Activated T-helper 1 cell treated with anti-CD3 and anti-CD28 coated beads, Interleukin-12 subunit alpha, Interleukin-12 subunit beta, Interleukin-2, Interleukin-4 antibody, amounts not matched to agents 30 ng/mL and 10 ng/mL and 1 ng/mL, durations not matched to agents 14 hours and 24 hours and 36 hours (primary cell): ENCODE measurements around the gene TRPV4. TPM values are rescaled to one million over a fixed set of nuclear protein-coding genes. Genes with fewer than 3 reads are reported as not detected.

Experiments used
- DNase-seq: peaks from one replicate; pipeline ENCODE4 v3.0.0; 2021; ENCODE audit warnings: low spot score
- H3K27ac Mint-ChIP-seq: one replicate; pipeline ENCODE4 v1.8.0; 2021; ENCODE audit warnings: mild to moderate bottlenecking, mixed read lengths
- H3K27me3 Mint-ChIP-seq: one replicate; pipeline ENCODE4 v1.8.0; 2022; ENCODE audit warnings: mild to moderate bottlenecking, moderate library complexity, mixed read lengths; ENCODE audit not compliant: insufficient read depth
- H3K36me3 Mint-ChIP-seq: one replicate; pipeline ENCODE4 v1.8.0; 2021; ENCODE audit warnings: low read depth, mixed read lengths
- H3K4me1 Mint-ChIP-seq: one replicate; pipeline ENCODE4 v1.8.0; 2021; ENCODE audit warnings: low read depth, mixed read lengths
- H3K4me3 Mint-ChIP-seq: one replicate; pipeline ENCODE4 v1.8.0; 2021; ENCODE audit warnings: mild to moderate bottlenecking, moderate library complexity, mixed read lengths
- H3K9me3 Mint-ChIP-seq: one replicate; pipeline ENCODE4 v1.8.0; 2021; ENCODE audit warnings: mixed read lengths
- intact Hi-C: fragments of 100-400 bp; cut with micrococcal nuclease; formaldehyde crosslinking; loops from one replicate; pipeline ENCODE4 v1.15.1; 2024
- total RNA-seq: library from RNA; stranded (reverse); gene quantifications from 2 replicates; pipeline ENCODE4 v1.2.3, GENCODE V29; 2022

TRPV4 gene
- total RNA-seq, 1 donor from 2014 or later = not detected

- Mint-ChIP-seq H3K9me3 (no peaks in the 10 kb centered on the region), H3K36me3 (no peaks in the 10 kb centered on the region), H3K27ac (no peak overlapping the region), H3K4me3 (no peak overlapping the region), H3K27me3 (peaks cover 8% of the 10 kb centered on the region), H3K4me1 (peaks cover 5% of the 10 kb centered on the region)
- no peak for DNase-seq
- intact Hi-C loops = no loop called here
Observed at GRCh38 chr12:109772622-109773321, 60.4 kb downstream of the TRPV4 start.

GRCh38 chr12:109771746-109772621, 61.2 kb downstream of the TRPV4 start:
- DNase-seq = no peak
- no peaks in the 10 kb centered on the region for H3K36me3 Mint-ChIP-seq
- H3K27ac Mint-ChIP-seq = no peak overlapping the region
- H3K27me3 Mint-ChIP-seq = peaks cover 8% of the 10 kb centered on the region
- H3K4me3 Mint-ChIP-seq = no peak overlapping the region
- no peaks in the 10 kb centered on the region for H3K9me3 Mint-ChIP-seq
- H3K4me1 Mint-ChIP-seq = no peaks in the 10 kb centered on the region
- intact Hi-C loops = no loop called here

- no peak overlapping the region for H3K27ac Mint-ChIP-seq
- H3K4me3 Mint-ChIP-seq = no peak overlapping the region
- intact Hi-C loops = no loop called here
- H3K36me3 Mint-ChIP-seq = no peaks in the 10 kb centered on the region
- no peaks in the 10 kb centered on the region for H3K9me3 Mint-ChIP-seq
- DNase-seq = no peak
- no peaks in the 10 kb centered on the region for H3K4me1 Mint-ChIP-seq
- H3K27me3 Mint-ChIP-seq = peaks cover 8% of the 10 kb centered on the region
Observed at GRCh38 chr12:109770861-109771670, 62.1 kb downstream of the TRPV4 start.

DNA sequence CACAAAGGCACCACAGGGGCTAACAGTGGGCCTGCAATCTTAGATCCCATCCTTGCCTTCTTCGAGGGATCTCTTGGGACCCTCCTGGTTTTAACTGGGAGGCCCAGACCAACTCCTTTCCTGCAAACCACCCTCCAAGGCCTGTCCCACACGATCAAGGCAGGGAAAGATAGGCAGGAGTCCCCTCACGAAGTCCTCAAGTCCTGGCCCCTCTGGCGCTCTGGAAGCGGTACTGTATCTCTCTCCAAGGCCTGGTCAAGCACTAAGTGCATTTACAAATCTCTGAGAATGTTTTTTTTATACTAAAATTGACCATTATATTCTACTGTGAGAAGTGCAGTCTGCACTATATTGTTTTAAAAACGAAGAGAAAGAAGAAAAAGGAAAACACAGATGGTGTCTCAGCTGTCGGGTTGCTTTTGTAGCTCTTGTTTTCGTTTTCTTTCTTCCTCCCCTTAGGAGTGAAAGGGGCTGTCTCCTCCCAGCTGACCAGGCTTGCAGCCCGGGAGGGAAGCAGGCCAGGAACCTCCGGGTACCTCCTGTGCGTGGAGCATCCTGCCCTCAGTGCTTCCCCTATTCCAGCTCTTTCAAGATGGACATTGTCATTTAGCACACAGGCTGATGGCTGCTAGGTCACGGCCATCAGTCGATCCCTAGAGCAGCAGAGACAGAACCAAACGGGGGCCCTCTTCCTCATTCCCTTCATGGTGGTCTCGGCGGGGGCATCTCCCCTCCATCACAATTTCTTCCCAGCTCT, 62.9 kb downstream of the TRPV4 start:
- H3K27me3 Mint-ChIP-seq = peaks cover 8% of the 10 kb centered on the region
- H3K4me3 Mint-ChIP-seq = no peak overlapping the region
- intact Hi-C loops = no loop called here
- no peak for DNase-seq
- H3K36me3 Mint-ChIP-seq = no peaks in the 10 kb centered on the region
- no peaks in the 10 kb centered on the region for H3K9me3 Mint-ChIP-seq
- H3K4me1 Mint-ChIP-seq = no peaks in the 10 kb centered on the region
- no peak overlapping the region for H3K27ac Mint-ChIP-seq

- DNase-seq = no peak
- no peaks in the 10 kb centered on the region for H3K36me3 Mint-ChIP-seq
- H3K27ac Mint-ChIP-seq = no peak overlapping the region
- intact Hi-C loops = no loop called here
- no peaks in the 10 kb centered on the region for H3K9me3 Mint-ChIP-seq
- no peaks in the 10 kb centered on the region for H3K4me1 Mint-ChIP-seq
- no peak overlapping the region for H3K4me3 Mint-ChIP-seq
- H3K27me3 Mint-ChIP-seq = peaks cover 8% of the 10 kb centered on the region
Observed at GRCh38 chr12:109768901-109769670, 64.1 kb downstream of the TRPV4 start.

DNA sequence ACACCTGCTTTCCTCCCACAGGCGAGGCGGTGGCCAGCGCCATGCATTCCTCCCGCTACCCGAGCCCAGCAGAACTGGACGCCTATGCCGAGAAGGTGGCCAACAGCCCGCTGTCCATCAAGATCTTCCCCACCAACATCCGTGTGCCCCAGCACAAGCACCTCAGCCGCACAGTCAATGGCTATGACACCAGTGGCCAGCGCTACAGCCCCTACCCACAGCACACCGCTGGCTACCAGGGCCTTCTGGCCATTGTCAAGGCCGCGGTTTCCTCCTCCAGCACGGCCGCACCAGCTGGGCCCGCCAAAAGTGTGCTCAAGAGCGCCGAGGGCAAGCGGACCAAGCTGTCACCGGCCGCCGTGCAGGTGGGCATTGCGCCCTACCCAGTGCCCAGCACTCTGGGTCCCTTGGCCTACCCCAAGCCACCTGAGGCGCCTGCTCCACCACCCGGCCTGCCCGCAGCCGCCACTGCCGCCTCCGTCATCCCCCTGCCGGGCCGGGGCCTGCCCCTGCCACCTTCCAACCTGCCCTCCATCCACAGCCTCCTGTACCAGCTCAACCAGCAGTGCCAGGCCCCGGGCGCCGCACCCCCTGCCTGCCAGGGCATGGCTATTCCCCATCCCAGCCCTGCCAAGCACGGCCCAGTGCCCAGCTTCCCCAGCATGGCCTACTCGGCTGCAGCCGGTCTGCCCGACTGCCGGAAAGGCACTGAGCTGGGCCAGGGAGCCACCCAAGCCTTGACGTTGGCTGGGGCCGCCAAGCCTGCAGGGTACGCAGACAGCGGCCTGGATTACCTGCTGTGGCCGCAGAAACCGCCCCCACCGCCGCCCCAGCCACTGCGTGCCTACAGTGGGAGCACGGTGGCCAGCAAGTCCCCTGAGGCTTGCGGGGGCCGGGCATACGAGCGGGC, 65.0 kb downstream of the TRPV4 start:
- peaks cover 3% of the 10 kb centered on the region for H3K27me3 Mint-ChIP-seq
- DNase-seq = no peak
- peaks cover 3% of the 10 kb centered on the region for H3K9me3 Mint-ChIP-seq
- H3K36me3 Mint-ChIP-seq = no peaks in the 10 kb centered on the region
- H3K27ac Mint-ChIP-seq = no peak overlapping the region
- H3K4me3 Mint-ChIP-seq = no peak overlapping the region
- intact Hi-C loops = no loop called here
- H3K4me1 Mint-ChIP-seq = no peaks in the 10 kb centered on the region

DNA sequence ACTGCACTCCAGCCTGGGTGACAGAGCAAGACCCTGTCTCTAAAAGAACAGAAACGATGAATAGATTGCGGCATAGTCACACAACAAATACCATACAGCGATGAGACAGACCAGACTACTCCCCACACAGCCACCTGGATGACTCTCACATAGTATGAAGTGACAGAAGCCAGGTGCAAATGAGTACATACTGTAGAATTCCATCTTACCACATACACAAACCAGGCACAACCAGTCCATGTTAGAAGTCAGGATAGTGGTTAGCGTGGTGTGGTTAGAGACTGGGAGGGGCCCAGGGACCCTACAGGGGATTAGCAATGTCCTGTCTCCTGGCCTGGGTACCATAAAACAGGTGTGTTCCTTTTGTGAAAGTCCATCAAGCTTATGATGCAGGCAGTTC, 65.7 kb downstream of the TRPV4 start:
- intact Hi-C loops = no loop called here
- no peaks in the 10 kb centered on the region for H3K36me3 Mint-ChIP-seq
- peaks cover 5% of the 10 kb centered on the region for H3K9me3 Mint-ChIP-seq
- peaks cover 3% of the 10 kb centered on the region for H3K27me3 Mint-ChIP-seq
- H3K4me1 Mint-ChIP-seq = no peaks in the 10 kb centered on the region
- DNase-seq = no peak
- H3K27ac Mint-ChIP-seq = no peak overlapping the region
- H3K4me3 Mint-ChIP-seq = no peak overlapping the region

- H3K9me3 Mint-ChIP-seq = peaks cover 5% of the 10 kb centered on the region
- peaks cover 2% of the 10 kb centered on the region for H3K27me3 Mint-ChIP-seq
- intact Hi-C loops = no loop called here
- no peak overlapping the region for H3K4me3 Mint-ChIP-seq
- no peaks in the 10 kb centered on the region for H3K36me3 Mint-ChIP-seq
- no peaks in the 10 kb centered on the region for H3K4me1 Mint-ChIP-seq
- no peak for DNase-seq
- no peak overlapping the region for H3K27ac Mint-ChIP-seq
Observed at GRCh38 chr12:109766251-109766778, 66.9 kb downstream of the TRPV4 start.

DNA sequence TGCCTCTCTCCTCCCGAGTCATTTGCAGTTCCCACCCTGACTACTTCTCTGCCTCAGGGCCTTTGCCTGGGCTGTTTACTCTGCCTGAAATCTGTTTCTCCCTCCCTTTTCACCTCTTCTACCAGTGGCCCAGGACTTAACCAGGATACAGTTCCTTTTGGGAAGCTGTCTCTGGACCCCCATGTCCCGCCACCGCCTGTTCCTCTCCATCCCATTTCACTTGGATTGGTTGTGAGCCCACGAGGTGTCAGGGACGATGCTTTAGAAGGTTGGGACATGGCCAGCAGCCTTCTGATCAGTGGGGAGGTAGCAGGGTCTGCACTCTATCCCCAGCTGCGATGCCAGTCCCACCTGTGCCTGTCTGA, 67.8 kb downstream of the TRPV4 start:
- H3K36me3 Mint-ChIP-seq = no peaks in the 10 kb centered on the region
- no peak overlapping the region for H3K4me3 Mint-ChIP-seq
- H3K4me1 Mint-ChIP-seq = no peaks in the 10 kb centered on the region
- H3K27ac Mint-ChIP-seq = no peak overlapping the region
- intact Hi-C loops = no loop called here
- DNase-seq = no peak
- peaks cover 5% of the 10 kb centered on the region for H3K9me3 Mint-ChIP-seq
- no peaks in the 10 kb centered on the region for H3K27me3 Mint-ChIP-seq

- H3K27ac Mint-ChIP-seq = no peak overlapping the region
- H3K9me3 Mint-ChIP-seq = peaks cover 5% of the 10 kb centered on the region
- no peaks in the 10 kb centered on the region for H3K4me1 Mint-ChIP-seq
- DNase-seq = no peak
- intact Hi-C loops = no loop called here
- H3K27me3 Mint-ChIP-seq = no peaks in the 10 kb centered on the region
- no peak overlapping the region for H3K4me3 Mint-ChIP-seq
- no peaks in the 10 kb centered on the region for H3K36me3 Mint-ChIP-seq
Observed at GRCh38 chr12:109764776-109765445, 68.3 kb downstream of the TRPV4 start.

DNA sequence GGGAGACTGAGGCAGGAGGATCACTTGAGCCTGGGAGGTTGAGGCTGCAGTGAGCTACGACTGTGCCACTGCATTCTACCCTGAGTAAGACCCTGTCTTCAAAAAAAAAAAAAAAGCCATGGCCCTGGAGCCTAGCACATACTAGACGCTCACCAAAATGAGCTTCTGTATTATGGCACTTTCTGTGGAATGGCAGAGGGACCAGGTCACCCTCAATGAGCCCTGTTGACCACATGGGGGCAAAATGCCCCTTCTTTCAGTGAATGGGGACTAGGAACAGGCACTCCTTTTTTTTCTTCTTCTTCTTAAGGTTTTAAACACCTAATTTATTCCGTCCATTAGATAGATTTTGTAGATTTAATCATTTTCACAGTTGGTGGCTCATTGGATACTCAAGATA, 69.1 kb downstream of the TRPV4 start:
- Mint-ChIP-seq H3K9me3 (peaks cover 5% of the 10 kb centered on the region), H3K4me1 (no peaks in the 10 kb centered on the region), H3K4me3 (no peak overlapping the region), H3K27ac (no peak overlapping the region), H3K36me3 (no peaks in the 10 kb centered on the region), H3K27me3 (no peaks in the 10 kb centered on the region)
- DNase-seq = no peak
- intact Hi-C loops = no loop called here
